HepG2 (cell line): ENCODE data around the gene FUT3. TPM values are rescaled to one million over a fixed set of nuclear protein-coding genes. Genes with fewer than 3 reads are reported as not detected.

Experiments
- EED ChIP-seq: sonication (generic); formaldehyde crosslinking; IDR thresholded peaks from 2 replicates; pipeline ENCODE4 v1.5.0; 2020; ENCODE audit warnings: mild to moderate bottlenecking, missing genetic modification reagents
- GATAD2A ChIP-seq: IDR thresholded peaks from 2 replicates; pipeline ENCODE4 v1.6.1; 2016
- HDAC1 ChIP-seq: sonication (generic); formaldehyde crosslinking; IDR thresholded peaks from 2 replicates; pipeline ENCODE4 v1.5.1; 2020; ENCODE audit warnings: mild to moderate bottlenecking, missing genetic modification reagents
- HNF4G ChIP-seq, 2 experiments: sonication (generic) in 1 of 2; formaldehyde crosslinking in 1 of 2; IDR thresholded peaks; 2 replicates each; pipeline versions ENCODE4 v1.4.0 to v1.6.1; 2011 to 2020; ENCODE audit warnings: borderline replicate concordance in 2 of 2, low read depth in 2 of 2, mild to moderate bottlenecking in 2 of 2, low read length in 1 of 2, missing genetic modification reagents in 1 of 2, moderate library complexity in 1 of 2
- HOXA3 ChIP-seq: sonication (generic); formaldehyde crosslinking; IDR thresholded peaks from 2 replicates; pipeline ENCODE4 v1.5.0; 2020; ENCODE audit warnings: missing genetic modification reagents
- KLF16 ChIP-seq, 2 experiments: sonication (generic) in 1 of 2; formaldehyde crosslinking in 1 of 2; IDR thresholded peaks; 2 replicates each; pipeline versions ENCODE4 v1.6.1 to v1.8.0; 2016 to 2023; ENCODE audit warnings: missing genetic modification reagents in 2 of 2, missing compliant biosample characterization in 1 of 2
- PAX8 ChIP-seq: sonication (generic); formaldehyde crosslinking; IDR thresholded peaks from 2 replicates; pipeline ENCODE4 v1.8.0; 2022; ENCODE audit warnings: mild to moderate bottlenecking, missing genetic modification reagents, borderline replicate concordance
- POLR2AphosphoS2 ChIP-seq: IDR thresholded peaks from 2 replicates; pipeline ENCODE4 v1.6.1; 2011; ENCODE audit warnings: low read depth, low read length, improper control_type of control experiment
- SRSF4 ChIP-seq: fragments of 200-400 bp; formaldehyde crosslinking; IDR thresholded peaks from one replicate; pipeline ENCODE4 v1.6.1; 2018; ENCODE audit warnings: mild to moderate bottlenecking, low read depth, low read length, moderate library complexity; ENCODE audit not compliant: poor library complexity, severe bottlenecking
- ZNF17 ChIP-seq: sonication (generic); formaldehyde crosslinking; IDR thresholded peaks from 2 replicates; pipeline ENCODE4 v1.5.0; 2020; ENCODE audit warnings: mild to moderate bottlenecking, missing genetic modification reagents
- ZNF207 ChIP-seq: fragments of 450-650 bp; IDR thresholded peaks from 2 replicates; pipeline ENCODE4 v1.6.1; 2016; ENCODE audit warnings: antibody characterized with exemption, borderline replicate concordance
- polyA plus RNA-seq, 8 experiments: library from polyadenylated mRNA; depleted of rRNA in 3 of 8; stranded (reverse) in 7 of 8; unstranded in 1 of 8; fragments of >200 nt; fragmentation: Illumina TruSeq in 4 of 8; extraction: Trizol in 4 of 8; gene quantifications; 2 replicates each; pipeline versions ENCODE4 v1.2.1 to v1.2.3, GENCODE V29; 2011 to 2016; ENCODE audit warnings: low read depth in 4 of 8, missing spikeins in 1 of 8, mixed read lengths in 1 of 8; ENCODE audit not compliant: insufficient read depth in 1 of 8
- total RNA-seq, 5 experiments: library from RNA; depleted of rRNA; stranded (reverse); fragments of >200 nt; fragmentation: Illumina TruSeq; extraction: Trizol; gene quantifications; 2 replicates each; pipeline ENCODE4 v1.2.3, GENCODE V29; 2016; ENCODE audit warnings: low read depth in 1 of 5
- TF ChIP-seq, protein P1 (sequence below): sonication (generic); formaldehyde crosslinking; conservative IDR thresholded peaks from 2 replicates; pipeline ENCODE4 v1.4.0; 2020; ENCODE audit warnings: mild to moderate bottlenecking, missing genetic modification reagents, moderate library complexity
- TF ChIP-seq, protein P2 (sequence below), 2 experiments: fragments of 450-650 bp in 1 of 2; sonication (generic) in 1 of 2; formaldehyde crosslinking; IDR thresholded peaks; 2 replicates each; pipeline versions ENCODE4 v1.5.0 to v1.8.0; 2020 to 2022; ENCODE audit warnings: mild to moderate bottlenecking in 1 of 2, missing genetic modification reagents in 1 of 2
- TF ChIP-seq, protein P3 (sequence below): sonication (generic); formaldehyde crosslinking; IDR thresholded peaks from 2 replicates; pipeline ENCODE4 v1.5.0; 2020; ENCODE audit warnings: mild to moderate bottlenecking, missing genetic modification reagents
- TF ChIP-seq, protein P4 (sequence below): sonication (generic); formaldehyde crosslinking; IDR thresholded peaks from 2 replicates; pipeline ENCODE4 v1.5.1; 2020; ENCODE audit warnings: mild to moderate bottlenecking, missing genetic modification reagents, borderline replicate concordance
- TF ChIP-seq, protein P5 (sequence below): sonication (generic); formaldehyde crosslinking; IDR thresholded peaks from 2 replicates; pipeline ENCODE4 v1.4.0; 2020; ENCODE audit warnings: mild to moderate bottlenecking, missing genetic modification reagents

Gene FUT3
- total and polyA plus RNA-seq, 2 of the 13 experiments (the other 11 are each of a cell fraction or from before 2014, with no cell fraction given), result 0.53 to 1.1 TPM

DNA sequence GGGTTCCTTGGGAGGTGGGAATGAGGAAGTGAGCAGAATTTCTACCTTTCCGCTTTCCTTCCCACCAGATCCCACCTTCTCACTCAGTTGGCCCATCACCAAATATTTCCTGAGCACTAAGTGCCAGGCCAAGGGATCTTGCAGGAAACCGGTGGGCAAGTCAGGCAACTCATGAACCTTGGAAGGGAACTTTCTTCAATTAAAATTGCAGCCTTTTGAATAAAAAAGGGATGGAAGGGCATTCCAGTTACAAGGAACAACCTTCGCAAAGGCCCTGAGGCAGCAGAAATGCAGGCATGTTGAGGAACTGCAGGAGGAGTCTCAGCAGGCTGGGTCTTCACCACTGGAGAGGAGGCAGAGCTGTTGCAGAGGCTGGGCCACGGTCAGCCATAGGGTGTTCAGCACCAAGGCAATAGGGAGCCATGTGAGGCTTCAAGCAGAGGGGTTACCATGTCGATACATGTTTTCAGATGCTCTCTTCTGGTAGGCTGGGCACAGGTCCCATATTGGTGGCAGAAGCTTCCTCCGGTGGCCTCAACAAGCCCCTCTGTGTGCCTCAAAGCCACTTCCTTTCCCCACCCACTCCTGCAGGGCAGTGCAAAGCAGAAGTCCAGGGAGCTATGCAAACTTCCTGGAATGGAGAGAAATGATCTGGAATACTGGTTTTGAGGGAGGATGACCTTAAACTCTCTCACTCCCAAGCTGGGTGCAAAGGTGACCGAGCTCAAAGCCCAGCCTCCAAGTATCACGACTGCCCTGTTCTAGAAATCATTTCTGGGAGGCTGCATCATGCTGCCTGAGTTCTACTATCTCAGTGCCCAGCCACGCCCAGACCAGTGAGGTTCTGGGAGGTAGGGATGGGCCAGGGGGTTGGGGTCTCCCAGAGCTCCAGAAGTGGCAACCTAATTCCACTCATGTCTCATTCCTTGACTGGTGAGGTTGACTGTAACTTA is 11.9 kb downstream of the FUT3 start, which contains the start of gene FUT6 (continued):
- TF ChIP-seq HNF4G (IDR thresholded peaks at IDR 0.05; ENCODE audit: borderline replicate concordance, low read depth, low read length) (peak; percentile 81; the same call in 1 of the 2 replicates), HNF4G (CRISPR knock-in tag; IDR thresholded peaks at IDR 0.05; ENCODE audit: borderline replicate concordance, low read depth) (peak; percentile 67; the same call in 1 of the 2 replicates), ZNF17 (CRISPR knock-in tag) (no peak), GATAD2A (CRISPR knock-in tag) (peak; percentile 75), HOXA3 (CRISPR knock-in tag) (peak; percentile 45), POLR2AphosphoS2 (no peak), SRSF4 (no peak), ZNF207 (no peak), PAX8 (CRISPR knock-in tag) (no peak), KLF16 (CRISPR knock-in tag; IDR thresholded peaks at IDR 0.05) (no peak), EED (CRISPR knock-in tag) (no peak), HDAC1 (CRISPR knock-in tag) (peak; percentile 62)
- TF ChIP-seq, protein P1, sequence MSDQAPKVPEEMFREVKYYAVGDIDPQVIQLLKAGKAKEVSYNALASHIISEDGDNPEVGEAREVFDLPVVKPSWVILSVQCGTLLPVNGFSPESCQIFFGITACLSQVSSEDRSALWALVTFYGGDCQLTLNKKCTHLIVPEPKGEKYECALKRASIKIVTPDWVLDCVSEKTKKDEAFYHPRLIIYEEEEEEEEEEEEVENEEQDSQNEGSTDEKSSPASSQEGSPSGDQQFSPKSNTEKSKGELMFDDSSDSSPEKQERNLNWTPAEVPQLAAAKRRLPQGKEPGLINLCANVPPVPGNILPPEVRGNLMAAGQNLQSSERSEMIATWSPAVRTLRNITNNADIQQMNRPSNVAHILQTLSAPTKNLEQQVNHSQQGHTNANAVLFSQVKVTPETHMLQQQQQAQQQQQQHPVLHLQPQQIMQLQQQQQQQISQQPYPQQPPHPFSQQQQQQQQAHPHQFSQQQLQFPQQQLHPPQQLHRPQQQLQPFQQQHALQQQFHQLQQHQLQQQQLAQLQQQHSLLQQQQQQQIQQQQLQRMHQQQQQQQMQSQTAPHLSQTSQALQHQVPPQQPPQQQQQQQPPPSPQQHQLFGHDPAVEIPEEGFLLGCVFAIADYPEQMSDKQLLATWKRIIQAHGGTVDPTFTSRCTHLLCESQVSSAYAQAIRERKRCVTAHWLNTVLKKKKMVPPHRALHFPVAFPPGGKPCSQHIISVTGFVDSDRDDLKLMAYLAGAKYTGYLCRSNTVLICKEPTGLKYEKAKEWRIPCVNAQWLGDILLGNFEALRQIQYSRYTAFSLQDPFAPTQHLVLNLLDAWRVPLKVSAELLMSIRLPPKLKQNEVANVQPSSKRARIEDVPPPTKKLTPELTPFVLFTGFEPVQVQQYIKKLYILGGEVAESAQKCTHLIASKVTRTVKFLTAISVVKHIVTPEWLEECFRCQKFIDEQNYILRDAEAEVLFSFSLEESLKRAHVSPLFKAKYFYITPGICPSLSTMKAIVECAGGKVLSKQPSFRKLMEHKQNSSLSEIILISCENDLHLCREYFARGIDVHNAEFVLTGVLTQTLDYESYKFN, result peak; percentile 92
- TF ChIP-seq, protein P2, sequence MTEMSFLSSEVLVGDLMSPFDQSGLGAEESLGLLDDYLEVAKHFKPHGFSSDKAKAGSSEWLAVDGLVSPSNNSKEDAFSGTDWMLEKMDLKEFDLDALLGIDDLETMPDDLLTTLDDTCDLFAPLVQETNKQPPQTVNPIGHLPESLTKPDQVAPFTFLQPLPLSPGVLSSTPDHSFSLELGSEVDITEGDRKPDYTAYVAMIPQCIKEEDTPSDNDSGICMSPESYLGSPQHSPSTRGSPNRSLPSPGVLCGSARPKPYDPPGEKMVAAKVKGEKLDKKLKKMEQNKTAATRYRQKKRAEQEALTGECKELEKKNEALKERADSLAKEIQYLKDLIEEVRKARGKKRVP (CRISPR knock-in tag; IDR thresholded peaks at IDR 0.05), result 0 out of 4 replicates have a peak, but pooled peaks of 1 of the 2 experiments have one; percentile 4
- TF ChIP-seq, protein P3, sequence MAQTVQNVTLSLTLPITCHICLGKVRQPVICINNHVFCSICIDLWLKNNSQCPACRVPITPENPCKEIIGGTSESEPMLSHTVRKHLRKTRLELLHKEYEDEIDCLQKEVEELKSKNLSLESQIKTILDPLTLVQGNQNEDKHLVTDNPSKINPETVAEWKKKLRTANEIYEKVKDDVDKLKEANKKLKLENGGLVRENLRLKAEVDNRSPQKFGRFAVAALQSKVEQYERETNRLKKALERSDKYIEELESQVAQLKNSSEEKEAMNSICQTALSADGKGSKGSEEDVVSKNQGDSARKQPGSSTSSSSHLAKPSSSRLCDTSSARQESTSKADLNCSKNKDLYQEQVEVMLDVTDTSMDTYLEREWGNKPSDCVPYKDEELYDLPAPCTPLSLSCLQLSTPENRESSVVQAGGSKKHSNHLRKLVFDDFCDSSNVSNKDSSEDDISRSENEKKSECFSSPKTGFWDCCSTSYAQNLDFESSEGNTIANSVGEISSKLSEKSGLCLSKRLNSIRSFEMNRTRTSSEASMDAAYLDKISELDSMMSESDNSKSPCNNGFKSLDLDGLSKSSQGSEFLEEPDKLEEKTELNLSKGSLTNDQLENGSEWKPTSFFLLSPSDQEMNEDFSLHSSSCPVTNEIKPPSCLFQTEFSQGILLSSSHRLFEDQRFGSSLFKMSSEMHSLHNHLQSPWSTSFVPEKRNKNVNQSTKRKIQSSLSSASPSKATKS (CRISPR knock-in tag), result no peak
- TF ChIP-seq, protein P4, sequence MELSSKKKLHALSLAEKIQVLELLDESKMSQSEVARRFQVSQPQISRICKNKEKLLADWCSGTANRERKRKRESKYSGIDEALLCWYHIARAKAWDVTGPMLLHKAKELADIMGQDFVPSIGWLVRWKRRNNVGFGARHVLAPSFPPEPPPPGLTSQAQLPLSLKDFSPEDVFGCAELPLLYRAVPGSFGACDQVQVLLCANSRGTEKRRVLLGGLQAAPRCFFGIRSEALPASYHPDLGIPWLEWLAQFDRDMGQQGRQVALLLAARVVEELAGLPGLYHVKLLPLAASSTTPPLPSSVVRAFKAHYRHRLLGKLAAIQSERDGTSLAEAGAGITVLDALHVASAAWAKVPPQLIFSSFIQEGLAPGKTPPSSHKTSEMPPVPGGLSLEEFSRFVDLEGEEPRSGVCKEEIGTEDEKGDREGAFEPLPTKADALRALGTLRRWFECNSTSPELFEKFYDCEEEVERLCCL, result no peak
- TF ChIP-seq, protein P5, sequence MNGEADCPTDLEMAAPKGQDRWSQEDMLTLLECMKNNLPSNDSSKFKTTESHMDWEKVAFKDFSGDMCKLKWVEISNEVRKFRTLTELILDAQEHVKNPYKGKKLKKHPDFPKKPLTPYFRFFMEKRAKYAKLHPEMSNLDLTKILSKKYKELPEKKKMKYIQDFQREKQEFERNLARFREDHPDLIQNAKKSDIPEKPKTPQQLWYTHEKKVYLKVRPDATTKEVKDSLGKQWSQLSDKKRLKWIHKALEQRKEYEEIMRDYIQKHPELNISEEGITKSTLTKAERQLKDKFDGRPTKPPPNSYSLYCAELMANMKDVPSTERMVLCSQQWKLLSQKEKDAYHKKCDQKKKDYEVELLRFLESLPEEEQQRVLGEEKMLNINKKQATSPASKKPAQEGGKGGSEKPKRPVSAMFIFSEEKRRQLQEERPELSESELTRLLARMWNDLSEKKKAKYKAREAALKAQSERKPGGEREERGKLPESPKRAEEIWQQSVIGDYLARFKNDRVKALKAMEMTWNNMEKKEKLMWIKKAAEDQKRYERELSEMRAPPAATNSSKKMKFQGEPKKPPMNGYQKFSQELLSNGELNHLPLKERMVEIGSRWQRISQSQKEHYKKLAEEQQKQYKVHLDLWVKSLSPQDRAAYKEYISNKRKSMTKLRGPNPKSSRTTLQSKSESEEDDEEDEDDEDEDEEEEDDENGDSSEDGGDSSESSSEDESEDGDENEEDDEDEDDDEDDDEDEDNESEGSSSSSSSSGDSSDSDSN (CRISPR knock-in tag), result no peak; the same call in 1 of the 2 replicates
